Urinary bladder (tissue), 4 donors: ENCODE results near the gene MYH7. TPM values are rescaled to one million over a fixed set of nuclear protein-coding genes. Genes with fewer than 3 reads are reported as not detected.
"Not testable (repeated sequence)": the region's sequence is repeated elsewhere in the genome, so short reads cannot be mapped to it uniquely, and the experiment has no call there.

ENCODE experiments used
- DNase-seq: peaks from one replicate; pipeline ENCODE4 v3.0.0-alpha.2; 2015; ENCODE audit errors: extremely low spot score
- H3K27ac ChIP-seq: one replicate; pipeline ENCODE4 v1.5.1; 2013; ENCODE audit warnings: low read depth, mild to moderate bottlenecking, moderate library complexity
- H3K36me3 ChIP-seq: one replicate; pipeline ENCODE4 v1.6.1; 2013; ENCODE audit warnings: mild to moderate bottlenecking, moderate library complexity; ENCODE audit not compliant: insufficient read depth
- H3K4me1 ChIP-seq: one replicate; pipeline ENCODE4 v1.6.1; 2013; ENCODE audit warnings: mild to moderate bottlenecking, moderate library complexity; ENCODE audit not compliant: insufficient read depth
- H3K4me3 ChIP-seq: one replicate; pipeline ENCODE4 v1.5.1; 2013; ENCODE audit warnings: low read depth, low read length
- whole genome bisulfite sequencing: extraction: QIAGEN DNeasy Blood & Tissue Kit; methylation state at CpG from one replicate; pipeline ENCODE4 v1.1.7; 2013; 5-methylcytosine and 5-hydroxymethylcytosine counted together
- polyA plus RNA-seq: library from polyadenylated mRNA; stranded (reverse); fragments of 200-250 nt; gene quantifications from one replicate; pipeline ENCODE4 v1.2.3, GENCODE V29; 2013
- total RNA-seq: library from RNA; depleted of rRNA; stranded (reverse); fragments of >200 nt; gene quantifications from one replicate; pipeline ENCODE4 v1.2.3, GENCODE V29; 2014
- donor health status: healthy with polysubstance abuse.
- donor health status: healthy.

Gene MYH7
- total and polyA plus RNA-seq, 2 donors, result 29.9 TPM; not detected in 1

- no peak for DNase-seq
- no peaks in the 10 kb centered on the region for H3K4me1 ChIP-seq
- H3K27ac ChIP-seq, result no peak overlapping the region
- no peaks in the 10 kb centered on the region for H3K36me3 ChIP-seq
- no peak overlapping the region for H3K4me3 ChIP-seq
- 80% methylated on average over 26 of the region's 26 CpGs for WGBS
Observed at GRCh38 chr14:23387916-23388882, 47.3 kb downstream of the MYH7 start.

GRCh38 chr14:23386999-23387398 lies 48.5 kb downstream of the MYH7 start:
- DNase-seq, result no peak
- no peak overlapping the region for H3K4me3 ChIP-seq
- H3K36me3 ChIP-seq, result no peaks in the 10 kb centered on the region
- no peak overlapping the region for H3K27ac ChIP-seq
- H3K4me1 ChIP-seq, result no peaks in the 10 kb centered on the region
- WGBS, result 97% methylated on average over 1 of the region's 1 CpG

GRCh38 chr14:23386266-23386657 lies 49.2 kb downstream of the MYH7 start:
- H3K4me1 ChIP-seq, H3K4me3 ChIP-seq, H3K27ac ChIP-seq, DNase-seq, H3K36me3 ChIP-seq: not testable (repeated sequence)
- WGBS, result 89% methylated on average over 17 of the region's 17 CpGs

GRCh38 chr14:23385642-23386265 lies 49.7 kb downstream of the MYH7 start:
- DNase-seq, result no peak
- Histone ChIP-seq H3K36me3 (no peaks in the 10 kb centered on the region), H3K4me1 (no peaks in the 10 kb centered on the region), H3K4me3 (no peak overlapping the region), H3K27ac (no peak overlapping the region)
- 88% methylated on average over 18 of the region's 18 CpGs for WGBS

GRCh38 chr14:23385244-23385641 lies 50.2 kb downstream of the MYH7 start:
- no peak overlapping the region for H3K27ac ChIP-seq
- H3K4me3 ChIP-seq, result no peak overlapping the region
- DNase-seq, result no peak
- 75% methylated on average over 2 of the region's 2 CpGs for WGBS
- no peaks in the 10 kb centered on the region for H3K4me1 ChIP-seq
- H3K36me3 ChIP-seq, result no peaks in the 10 kb centered on the region

- Histone ChIP-seq H3K4me1 (no peaks in the 10 kb centered on the region), H3K4me3 (no peak overlapping the region), H3K36me3 (no peaks in the 10 kb centered on the region), H3K27ac (no peak overlapping the region)
- WGBS, result 91% methylated on average over 29 of the region's 29 CpGs
- no peak for DNase-seq
Observed at GRCh38 chr14:23384364-23385080, 50.9 kb downstream of the MYH7 start.

GRCh38 chr14:23382731-23383440 lies 52.6 kb downstream of the MYH7 start:
- H3K4me3 ChIP-seq, result no peak overlapping the region
- no peak overlapping the region for H3K27ac ChIP-seq
- 78% methylated on average over 10 of the region's 10 CpGs for WGBS
- DNase-seq, result no peak
- H3K36me3 ChIP-seq, result no peaks in the 10 kb centered on the region
- no peaks in the 10 kb centered on the region for H3K4me1 ChIP-seq

- no peak overlapping the region for H3K4me3 ChIP-seq
- no peaks in the 10 kb centered on the region for H3K36me3 ChIP-seq
- H3K4me1 ChIP-seq, result no peaks in the 10 kb centered on the region
- no peak for DNase-seq
- WGBS, result 96% methylated on average over 6 of the region's 6 CpGs
- H3K27ac ChIP-seq, result no peak overlapping the region
Observed at GRCh38 chr14:23382276-23382675, 53.2 kb downstream of the MYH7 start.

GRCh38 chr14:23381871-23382270 lies 53.6 kb downstream of the MYH7 start:
- DNase-seq, result no peak
- 60% methylated on average over 3 of the region's 3 CpGs for WGBS
- Histone ChIP-seq H3K4me1 (no peaks in the 10 kb centered on the region), H3K4me3 (no peak overlapping the region), H3K36me3 (no peaks in the 10 kb centered on the region), H3K27ac (no peak overlapping the region)

- Histone ChIP-seq H3K36me3 (no peaks in the 10 kb centered on the region), H3K4me1 (no peaks in the 10 kb centered on the region), H3K4me3 (no peak overlapping the region), H3K27ac (no peak overlapping the region)
- 77% methylated on average over 4 of the region's 4 CpGs for WGBS
- no peak for DNase-seq
Observed at GRCh38 chr14:23380976-23381375, 54.5 kb downstream of the MYH7 start.

- Histone ChIP-seq H3K27ac (no peak overlapping the region), H3K36me3 (no peaks in the 10 kb centered on the region), H3K4me1 (no peaks in the 10 kb centered on the region), H3K4me3 (no peak overlapping the region)
- DNase-seq, result no peak
- 51% methylated on average over 16 of the region's 16 CpGs for WGBS
Observed at GRCh38 chr14:23380197-23380914, 55.1 kb downstream of the MYH7 start.

GRCh38 chr14:23379366-23380196 lies 55.9 kb downstream of the MYH7 start:
- 41% methylated on average over 12 of the region's 12 CpGs for WGBS
- DNase-seq, result no peak
- Histone ChIP-seq H3K4me3 (no peak overlapping the region), H3K36me3 (no peaks in the 10 kb centered on the region), H3K4me1 (no peaks in the 10 kb centered on the region), H3K27ac (no peak overlapping the region)
